IPS-NIHi11 (cell line): ENCODE data around the gene RASGEF1B.

Source experiments
- DNase-seq: peaks from one replicate; pipeline ENCODE4 v3.0.0; 2012; ENCODE audit warnings: mixed read lengths, low spot score

Gene RASGEF1B

GRCh38 chr4:81398379-81398778, 73.3 kb downstream of the RASGEF1B start:
- DNase-seq: no peak

DNA sequence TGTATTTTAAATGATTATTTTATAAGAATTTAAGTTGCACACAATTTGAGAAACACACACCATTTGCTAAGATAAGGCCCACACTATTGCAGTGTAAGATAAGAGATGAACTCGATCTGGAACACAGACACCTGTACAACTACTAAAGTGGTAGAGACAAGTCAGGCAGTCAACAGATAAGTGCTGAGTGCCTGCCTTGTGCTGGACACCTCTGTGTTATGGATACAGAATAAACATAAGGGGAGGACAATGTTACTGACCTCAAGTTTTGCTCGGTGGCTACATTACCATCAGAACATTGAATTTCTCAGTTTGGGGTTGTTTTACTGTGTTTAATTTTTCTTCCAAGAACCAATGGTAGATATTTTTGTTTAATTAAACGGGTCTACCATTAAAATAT, 74.1 kb downstream of the RASGEF1B start:
- DNase-seq: no peak

DNA sequence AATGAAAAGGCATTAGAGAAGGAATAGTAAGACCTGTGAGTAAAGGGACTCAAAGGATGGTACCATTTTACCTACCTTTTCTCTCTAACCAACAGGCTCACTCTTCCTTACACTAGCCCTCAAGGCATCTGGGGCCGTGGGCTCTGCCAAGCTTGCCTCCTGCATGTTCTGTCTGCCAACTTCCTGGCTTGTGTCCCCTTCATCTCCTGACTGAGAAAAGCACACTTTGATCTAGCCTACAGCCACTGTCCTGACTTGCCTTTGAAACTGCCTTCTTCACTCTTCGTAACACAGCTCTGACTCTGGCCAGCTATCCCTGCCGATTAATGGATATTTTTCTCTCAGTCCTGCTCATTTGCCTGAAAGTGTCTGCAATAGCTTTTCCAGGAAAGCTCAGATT, 76.5 kb downstream of the RASGEF1B start:
- no peak for DNase-seq

DNA sequence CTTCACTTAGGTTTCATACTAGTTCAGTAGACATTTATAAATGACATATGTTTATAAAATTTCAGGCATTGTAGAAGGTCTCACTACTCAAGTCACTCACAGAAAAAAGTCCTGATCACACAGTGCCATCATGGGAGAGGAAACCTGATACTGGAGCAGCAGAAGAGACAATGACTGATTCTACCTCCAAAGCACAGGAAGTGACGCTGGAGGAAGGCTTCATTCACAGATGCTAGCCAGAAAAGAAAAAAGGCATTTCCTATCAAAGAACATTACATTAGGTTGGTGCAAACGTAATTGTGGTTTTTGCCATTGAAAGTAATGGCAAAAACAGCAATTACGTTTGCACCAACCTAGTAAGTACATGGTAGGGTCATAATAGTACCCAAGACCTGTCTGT, 79.5 kb downstream of the RASGEF1B start:
- no peak for DNase-seq

DNA sequence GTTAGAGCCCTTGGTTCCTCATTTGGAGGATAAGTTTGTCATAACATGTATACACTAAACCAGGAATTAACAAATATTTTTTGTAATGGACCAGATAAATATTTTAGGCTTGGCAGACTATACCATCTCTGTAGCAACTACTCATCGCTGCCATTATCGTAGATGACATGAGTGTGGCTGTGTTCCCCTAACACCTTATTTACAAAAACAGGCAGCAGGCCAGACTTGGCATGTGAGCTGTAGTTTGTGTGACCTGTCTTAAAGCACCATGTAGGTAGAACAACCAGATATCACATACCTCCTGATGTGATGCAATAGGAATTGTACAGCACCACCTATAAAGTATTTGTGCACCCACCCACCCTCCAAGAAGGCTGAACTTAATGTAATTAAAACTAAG, 82.0 kb downstream of the RASGEF1B start:
- DNase-seq: no peak

DNA sequence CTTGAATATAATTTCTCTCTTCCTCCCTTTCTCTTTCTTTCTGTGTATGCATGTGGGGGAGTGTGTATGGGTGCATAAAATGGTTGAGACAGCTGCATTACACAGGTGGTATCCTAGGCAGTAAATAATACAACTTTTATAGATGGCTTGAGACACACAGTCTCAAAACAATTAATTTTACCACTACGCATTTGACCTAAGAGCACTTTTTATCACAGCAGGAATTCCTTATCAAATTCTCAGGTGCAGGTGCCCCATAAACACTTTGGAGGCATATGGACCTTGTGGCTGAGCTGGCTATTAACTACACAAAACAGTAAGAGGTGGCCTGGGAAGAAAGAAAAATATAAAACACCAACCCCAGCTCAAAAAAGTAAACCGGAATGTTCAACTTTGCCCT, 91.3 kb downstream of the RASGEF1B start:
- DNase-seq: no peak

DNA sequence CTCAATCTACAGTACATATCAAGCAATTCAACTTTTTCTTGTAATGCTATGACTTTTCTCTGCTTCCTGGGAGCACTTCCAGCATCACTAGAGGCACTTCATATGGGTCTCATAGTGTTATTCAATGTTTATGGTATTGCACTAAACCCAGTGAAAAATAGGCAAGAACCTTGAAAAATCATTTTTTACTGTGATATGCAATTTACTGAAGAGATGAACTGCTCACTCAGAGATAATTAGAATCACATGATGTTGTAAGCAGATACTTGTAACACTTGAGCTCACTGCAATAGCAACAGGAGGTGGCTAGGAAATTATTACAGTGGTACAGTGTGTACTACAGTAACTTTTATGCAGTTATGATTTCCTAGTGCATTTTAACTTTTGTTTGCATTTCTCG, 93.3 kb downstream of the RASGEF1B start:
- DNase-seq: no peak

DNA sequence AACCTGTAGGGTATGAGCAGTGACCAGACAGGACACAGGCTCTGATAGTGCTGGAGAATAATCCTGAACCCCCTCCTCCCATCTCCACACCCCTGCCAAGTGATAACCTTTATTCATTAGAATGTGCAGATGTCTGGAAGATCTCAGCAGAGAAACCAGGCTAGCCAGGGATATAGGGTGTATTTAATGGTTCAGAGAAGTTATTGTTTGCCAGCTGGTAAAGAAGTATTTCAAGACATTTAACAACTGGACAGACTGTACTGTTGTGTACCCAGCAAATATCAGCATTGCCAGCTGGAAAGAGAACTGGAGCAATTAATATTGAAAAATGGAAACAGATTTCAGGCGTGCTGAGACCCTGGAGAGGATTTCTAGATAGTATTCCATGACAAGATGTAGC, 94.5 kb downstream of the RASGEF1B start:
- DNase-seq: no peak

DNA sequence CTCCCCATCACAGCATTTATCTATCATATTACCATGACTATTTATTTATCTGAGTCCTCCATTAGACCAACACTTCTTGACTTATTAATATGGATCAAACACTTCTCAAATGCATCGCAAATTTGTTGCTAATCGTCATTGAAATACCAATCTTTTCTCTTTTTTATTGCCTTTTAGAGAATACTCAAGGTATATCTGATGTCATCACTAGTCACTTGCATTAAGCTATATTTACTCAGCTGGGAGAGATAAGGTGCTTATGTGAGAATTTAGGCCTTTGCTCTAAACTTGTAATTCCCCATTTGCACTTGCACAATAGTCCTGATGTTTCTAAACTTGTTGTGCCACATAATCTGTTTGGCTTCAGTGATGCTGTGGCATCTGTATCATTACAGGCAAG, 95.0 kb downstream of the RASGEF1B start:
- DNase-seq: no peak
